Bronchial epithelial cell (primary cell): ENCODE results near the gene TMTC4. TPM values are rescaled to one million over a fixed set of nuclear protein-coding genes. Genes with fewer than 3 reads are reported as not detected.
"Not testable (repeated sequence)": the region's sequence is repeated elsewhere in the genome, so short reads cannot be mapped to it uniquely, and the experiment has no call there.

Experiments
- DNase-seq: peaks from one replicate; pipeline ENCODE4 v3.0.0-alpha.2; 2010; ENCODE audit warnings: low read depth
- FAIRE-seq: peaks from 2 replicates; lab custom pipeline; 2011; peaks lifted over from hg19 to GRCh38; lab: Jason Lieb, UNC
- H3K27me3 ChIP-seq: 2 replicates; pipeline ENCODE4 v1.5.1; 2011; ENCODE audit warnings: low read length; ENCODE audit not compliant: control insufficient read depth, insufficient read depth
- H3K36me3 ChIP-seq: 2 replicates; pipeline ENCODE4 v1.5.1; 2011; ENCODE audit warnings: low read length; ENCODE audit not compliant: control insufficient read depth, insufficient read depth
- H3K4me3 ChIP-seq: 2 replicates; pipeline ENCODE4 v1.5.1; 2011; ENCODE audit warnings: mild to moderate bottlenecking, low read depth, low read length, control low read depth
- CTCF ChIP-seq: IDR thresholded peaks from 2 replicates; pipeline ENCODE4 v1.5.1; 2011; ENCODE audit warnings: mild to moderate bottlenecking, moderate library complexity, low read length, control low read depth, inconsistent platforms; ENCODE audit not compliant: insufficient read depth, severe bottlenecking
- total RNA-seq: library from RNA; depleted of rRNA; stranded (reverse); fragments of >200 nt; gene quantifications from 2 replicates; pipeline ENCODE4 v1.2.1, GENCODE V29; 2014

Gene TMTC4
- total RNA-seq, 1 donor from 2014 or later: 17.1 TPM

GRCh38 chr13:100633461-100633860 is 41.1 kb downstream of the TMTC4 start:
- H3K4me3 ChIP-seq: no peak overlapping the region
- peaks cover 9% of the 10 kb centered on the region for H3K36me3 ChIP-seq
- no peaks in the 10 kb centered on the region for H3K27me3 ChIP-seq
- FAIRE-seq (peak; percentile 97), DNase-seq (peak; percentile 99)
- TF ChIP-seq CTCF: no peak

- no peaks in the 10 kb centered on the region for H3K27me3 ChIP-seq
- FAIRE-seq (no peak), DNase-seq (no peak)
- no peak overlapping the region for H3K4me3 ChIP-seq
- no peak for TF ChIP-seq CTCF
- H3K36me3 ChIP-seq: peaks cover 3% of the 10 kb centered on the region
Measured at GRCh38 chr13:100630555-100630954, 44.0 kb downstream of the TMTC4 start.

DNA sequence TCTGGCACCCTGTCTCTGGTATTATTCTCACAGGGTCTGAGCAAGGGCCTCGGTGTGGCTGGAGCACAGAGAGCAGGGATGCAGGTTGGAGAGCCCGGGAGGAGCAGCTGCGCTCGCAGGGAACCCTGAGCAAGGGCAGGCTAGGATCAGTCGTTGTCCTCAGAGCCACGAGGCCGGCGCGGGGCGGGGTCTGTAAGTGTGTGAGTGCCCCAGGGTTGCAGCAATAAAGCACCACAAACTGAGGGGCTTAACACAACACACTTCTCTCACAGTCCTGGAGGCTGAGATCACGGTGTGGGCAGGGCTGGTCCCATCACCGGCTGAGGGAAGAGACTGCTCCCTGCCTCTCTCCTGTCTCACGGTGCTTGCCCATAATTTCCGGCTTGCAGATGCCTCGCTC is 47.5 kb downstream of the TMTC4 start:
- DNase-seq (no peak), FAIRE-seq (no peak)
- TF ChIP-seq CTCF: no peak
- peaks cover 3% of the 10 kb centered on the region for H3K36me3 ChIP-seq
- H3K27me3 ChIP-seq: no peaks in the 10 kb centered on the region
- H3K4me3 ChIP-seq: no peak overlapping the region

DNA sequence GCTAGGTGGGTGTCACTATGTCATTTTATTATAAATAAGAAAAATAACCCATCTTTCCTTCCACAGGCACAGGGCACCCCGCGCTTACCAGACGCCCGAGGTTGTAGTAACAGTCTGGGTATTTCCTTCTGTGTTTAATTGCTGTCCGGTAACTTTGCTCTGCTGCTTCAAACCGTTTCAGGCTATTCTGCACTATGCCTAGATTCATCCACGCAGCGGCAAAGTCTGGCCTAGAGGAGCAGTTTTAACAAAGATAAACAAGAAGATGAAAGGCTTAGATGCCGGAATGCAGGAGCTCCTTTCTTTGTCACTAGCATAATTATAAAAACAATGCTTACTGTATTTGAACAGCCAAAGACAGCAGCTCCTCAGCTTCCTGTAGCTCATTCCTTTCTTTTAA is 49.1 kb downstream of the TMTC4 start:
- DNase-seq: no peak

DNA sequence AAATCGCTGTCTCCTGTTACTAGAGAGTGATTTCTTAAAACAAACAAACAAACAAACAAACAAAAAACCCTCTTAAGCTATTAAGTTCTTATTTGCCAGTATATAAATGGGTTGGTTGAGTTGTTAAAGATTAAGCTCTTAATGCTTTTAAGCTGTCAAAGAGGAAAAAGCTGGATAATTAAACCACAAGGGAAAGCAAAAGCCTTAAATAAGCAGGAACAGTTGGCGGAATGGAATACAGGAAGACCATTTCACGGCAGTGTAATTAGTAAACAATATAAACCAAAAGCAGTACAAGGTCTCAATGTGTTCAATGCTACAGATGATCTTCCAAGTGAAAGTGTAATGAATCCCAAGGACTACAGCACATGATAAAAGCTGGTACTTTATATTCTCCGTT is 53.8 kb downstream of the TMTC4 start:
- Histone ChIP-seq H3K4me3 (no peak overlapping the region), H3K36me3 (no peaks in the 10 kb centered on the region), H3K27me3 (no peaks in the 10 kb centered on the region)
- no peak for DNase-seq
- FAIRE-seq: no peak
- no peak for TF ChIP-seq CTCF

More for the DNA sequence above, 49.1 kb downstream of the TMTC4 start:
- H3K4me3 ChIP-seq: no peak overlapping the region
- no peak for TF ChIP-seq CTCF
- no peaks in the 10 kb centered on the region for H3K27me3 ChIP-seq
- peaks cover 3% of the 10 kb centered on the region for H3K36me3 ChIP-seq
- no peak for FAIRE-seq

- FAIRE-seq (no peak), DNase-seq (no peak)
- Histone ChIP-seq H3K36me3 (no peaks in the 10 kb centered on the region), H3K27me3 (no peaks in the 10 kb centered on the region), H3K4me3 (no peak overlapping the region)
- no peak for TF ChIP-seq CTCF
Measured at GRCh38 chr13:100619940-100620339, 54.7 kb downstream of the TMTC4 start.

DNA sequence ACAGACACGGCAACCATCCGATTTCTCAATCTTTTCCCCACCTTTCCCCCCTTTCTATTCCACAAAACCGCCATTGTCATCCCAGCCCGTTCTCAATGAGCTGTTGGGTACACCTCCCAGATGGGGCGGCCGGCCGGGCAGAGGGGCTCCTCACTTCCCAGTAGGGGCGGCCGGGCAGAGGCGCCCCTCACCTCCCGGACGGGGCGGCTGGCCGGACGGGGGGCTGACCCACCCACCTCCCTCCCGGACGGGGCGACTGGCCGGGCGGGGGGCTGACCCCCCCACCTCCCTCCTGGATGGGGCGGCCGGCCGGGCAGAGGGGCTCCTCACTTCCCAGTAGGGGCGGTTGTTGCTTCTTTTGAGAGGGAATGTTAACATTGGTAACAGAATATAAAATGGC is 55.7 kb downstream of the TMTC4 start:
- not testable (repeated sequence) for FAIRE-seq, H3K27me3 ChIP-seq, H3K4me3 ChIP-seq, H3K36me3 ChIP-seq, DNase-seq
